Measurements from ENCODE around the gene THOC5. TPM values are rescaled to one million over a fixed set of nuclear protein-coding genes. Genes with fewer than 3 reads are reported as not detected.
"Not testable (repeated sequence)": the region's sequence is repeated elsewhere in the genome, so short reads cannot be mapped to it uniquely, and the experiment has no call there.

Gene THOC5
- total RNA-seq = 47.8 and 76.3 TPM in 2 replicates

GRCh38 chr22:29553351-29554224, at the start of gene THOC5:
TSS of gene THOC5 (minus strand) at chr22:29553757. CDS start at chr22:29549147, 4,610 bp downstream.
- peak; percentile 91 for DNase-seq (ENCODE audit: low read depth)

- no peak for DNase-seq (ENCODE audit: low read depth)
These were observed 45.1 kb upstream of the THOC5 start for GRCh38 chr22:29598684-29599020.

GRCh38 chr22:29597871-29598683, 44.5 kb upstream of the THOC5 start:
- DNase-seq (ENCODE audit: low read depth) = not testable (repeated sequence)

GRCh38 chr22:29596408-29596807, 42.9 kb upstream of the THOC5 start:
- DNase-seq (ENCODE audit: low read depth) = no peak

- not testable (repeated sequence) for DNase-seq (ENCODE audit: low read depth)
These were observed 40.9 kb upstream of the THOC5 start for GRCh38 chr22:29594447-29594846.

- DNase-seq (ENCODE audit: low read depth) = no peak
These were observed 40.4 kb upstream of the THOC5 start for GRCh38 chr22:29593923-29594322.

- peak; percentile 87 for DNase-seq (ENCODE audit: low read depth)
These were observed 34.6 kb upstream of the THOC5 start for GRCh38 chr22:29587938-29588699.

GRCh38 chr22:29586193-29586705, 32.7 kb upstream of the THOC5 start:
- DNase-seq (ENCODE audit: low read depth) = not testable (repeated sequence)

GRCh38 chr22:29584975-29585374, 31.4 kb upstream of the THOC5 start:
- no peak for DNase-seq (ENCODE audit: low read depth)

GRCh38 chr22:29581799-29582198, 28.2 kb upstream of the THOC5 start:
- DNase-seq (ENCODE audit: low read depth) = no peak

- no peak for DNase-seq (ENCODE audit: low read depth)
These were observed 26.7 kb upstream of the THOC5 start for GRCh38 chr22:29580200-29580810.

- no peak for DNase-seq (ENCODE audit: low read depth)
These were observed 25.1 kb upstream of the THOC5 start for GRCh38 chr22:29578462-29579200.

GRCh38 chr22:29574762-29575450, 21.3 kb upstream of the THOC5 start:
- DNase-seq (ENCODE audit: low read depth) = peak; percentile 6

- no peak for DNase-seq (ENCODE audit: low read depth)
These were observed 17.5 kb upstream of the THOC5 start for GRCh38 chr22:29570912-29571549.

- no peak for DNase-seq (ENCODE audit: low read depth)
These were observed 16.9 kb upstream of the THOC5 start for GRCh38 chr22:29570456-29570855.

GRCh38 chr22:29569011-29569678, 15.6 kb upstream of the THOC5 start:
- no peak for DNase-seq (ENCODE audit: low read depth)

- no peak for DNase-seq (ENCODE audit: low read depth)
These were observed 13.8 kb upstream of the THOC5 start for GRCh38 chr22:29567338-29567737.

- not testable (repeated sequence) for DNase-seq (ENCODE audit: low read depth)
These were observed 13.0 kb upstream of the THOC5 start for GRCh38 chr22:29566513-29566912.

Measured in renal cortical epithelial cell (primary cell).